HG03460 (cell line): Measurements from ENCODE around the gene KIF6.

Source experiments
- ATAC-seq: cut with Tn5 transposase; IDR thresholded peaks from one replicate; pipeline ENCODE4 v1.9.1; 2021; ENCODE audit not compliant: unreplicated experiment

The KIF6 gene, protein sequence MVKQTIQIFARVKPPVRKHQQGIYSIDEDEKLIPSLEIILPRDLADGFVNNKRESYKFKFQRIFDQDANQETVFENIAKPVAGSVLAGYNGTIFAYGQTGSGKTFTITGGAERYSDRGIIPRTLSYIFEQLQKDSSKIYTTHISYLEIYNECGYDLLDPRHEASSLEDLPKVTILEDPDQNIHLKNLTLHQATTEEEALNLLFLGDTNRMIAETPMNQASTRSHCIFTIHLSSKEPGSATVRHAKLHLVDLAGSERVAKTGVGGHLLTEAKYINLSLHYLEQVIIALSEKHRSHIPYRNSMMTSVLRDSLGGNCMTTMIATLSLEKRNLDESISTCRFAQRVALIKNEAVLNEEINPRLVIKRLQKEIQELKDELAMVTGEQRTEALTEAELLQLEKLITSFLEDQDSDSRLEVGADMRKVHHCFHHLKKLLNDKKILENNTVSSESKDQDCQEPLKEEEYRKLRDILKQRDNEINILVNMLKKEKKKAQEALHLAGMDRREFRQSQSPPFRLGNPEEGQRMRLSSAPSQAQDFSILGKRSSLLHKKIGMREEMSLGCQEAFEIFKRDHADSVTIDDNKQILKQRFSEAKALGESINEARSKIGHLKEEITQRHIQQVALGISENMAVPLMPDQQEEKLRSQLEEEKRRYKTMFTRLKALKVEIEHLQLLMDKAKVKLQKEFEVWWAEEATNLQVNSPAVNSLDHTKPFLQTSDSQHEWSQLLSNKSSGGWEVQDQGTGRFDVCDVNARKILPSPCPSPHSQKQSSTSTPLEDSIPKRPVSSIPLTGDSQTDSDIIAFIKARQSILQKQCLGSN

DNA sequence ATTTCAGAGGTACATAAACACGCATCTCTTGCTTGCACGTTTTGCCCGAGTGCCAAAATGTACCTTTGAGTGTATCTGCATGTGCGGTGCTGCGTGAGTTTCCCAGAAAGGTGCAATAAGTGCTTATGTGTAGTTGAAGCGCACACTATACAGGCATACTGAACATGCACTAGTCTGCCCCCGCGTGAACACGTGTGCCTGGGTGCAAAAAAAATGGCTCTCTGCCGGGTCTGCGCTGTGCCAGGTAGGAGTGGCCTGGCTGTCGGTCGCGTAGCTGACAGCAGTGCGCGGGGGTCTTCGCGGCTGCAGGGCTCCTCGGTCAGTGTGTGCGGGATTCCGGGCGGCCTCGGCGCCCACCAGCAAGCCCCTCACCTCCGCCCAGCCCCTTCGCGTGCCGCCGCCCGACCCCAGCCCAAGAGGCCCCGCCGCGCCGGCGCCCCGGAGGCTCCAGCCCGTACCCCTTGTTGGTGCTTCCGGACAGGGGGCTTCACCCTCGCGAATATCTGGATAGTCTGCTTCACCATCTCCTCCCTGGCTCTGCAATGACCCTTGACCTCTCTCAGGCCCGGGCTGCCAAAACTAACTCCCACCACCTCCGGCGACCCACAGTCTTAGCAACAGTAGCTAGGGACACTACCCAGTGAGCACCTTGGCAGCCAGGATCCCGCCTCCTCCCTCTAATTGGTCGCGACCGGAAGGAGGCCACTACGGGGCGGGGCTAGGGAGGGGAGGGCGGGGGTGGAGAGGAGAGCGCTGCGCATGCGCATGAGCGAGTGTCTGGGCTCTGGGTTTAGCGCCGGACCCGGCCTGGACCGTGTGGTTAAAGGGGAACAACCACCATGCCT, at the start of gene KIF6:
Gene KIF6 (minus strand): TSS at position 622 of the 845 bp plus-strand sequence. CDS start 98 bp downstream, at position 524.
- peak; percentile 100 for ATAC-seq

DNA sequence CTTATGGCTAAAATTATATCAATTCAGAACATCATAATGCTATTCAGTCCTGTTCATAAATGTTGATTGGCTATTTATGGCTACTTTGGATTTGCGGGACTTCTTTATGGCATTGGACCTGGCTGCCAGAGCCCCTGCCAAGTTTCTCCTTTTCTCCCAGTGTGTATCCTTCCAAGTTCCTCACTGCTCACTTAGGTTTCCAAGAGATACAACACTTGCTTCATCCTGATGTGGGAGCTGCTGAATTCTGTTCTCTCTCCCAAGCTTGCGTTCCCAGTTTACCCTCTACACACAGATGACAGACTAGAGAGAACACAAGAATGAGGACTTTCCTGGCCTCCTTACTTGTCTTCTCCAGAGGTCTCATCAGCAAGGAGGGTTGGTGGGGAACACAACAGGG, 48.6 kb upstream of the KIF6 start:
- no peak for ATAC-seq

DNA sequence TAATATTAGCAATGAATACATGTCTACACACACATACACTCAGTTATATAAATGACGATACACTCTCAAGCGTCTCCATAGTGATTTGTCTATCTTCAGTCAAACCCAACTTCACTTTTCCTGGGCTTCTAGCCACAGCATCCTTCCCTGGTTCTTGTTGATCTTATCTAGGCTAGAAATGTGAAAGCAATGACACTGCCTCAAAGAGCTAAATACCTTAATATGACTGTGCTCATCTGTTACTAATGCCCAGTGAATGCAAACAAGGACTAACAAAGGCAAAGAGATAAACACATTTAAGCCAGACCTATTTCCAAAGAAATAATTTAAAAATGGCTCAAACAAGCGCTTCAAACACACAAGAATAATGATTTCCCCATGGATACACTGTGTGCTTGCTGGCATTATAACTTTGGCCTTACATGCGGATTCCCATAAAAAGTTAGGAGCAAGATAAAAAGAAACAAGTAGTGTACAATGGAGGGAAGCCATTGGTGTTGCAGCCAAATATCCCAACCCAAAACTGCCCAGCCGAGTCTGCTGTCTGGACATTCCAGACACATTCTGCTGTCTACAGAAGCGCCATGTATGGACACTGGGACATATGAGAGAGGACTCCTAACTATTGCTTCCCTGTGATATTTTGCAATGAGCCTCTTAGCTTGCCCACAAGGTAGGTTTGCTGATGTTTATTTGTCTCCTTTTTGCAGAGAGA, 47.5 kb upstream of the KIF6 start:
- ATAC-seq, result no peak

DNA sequence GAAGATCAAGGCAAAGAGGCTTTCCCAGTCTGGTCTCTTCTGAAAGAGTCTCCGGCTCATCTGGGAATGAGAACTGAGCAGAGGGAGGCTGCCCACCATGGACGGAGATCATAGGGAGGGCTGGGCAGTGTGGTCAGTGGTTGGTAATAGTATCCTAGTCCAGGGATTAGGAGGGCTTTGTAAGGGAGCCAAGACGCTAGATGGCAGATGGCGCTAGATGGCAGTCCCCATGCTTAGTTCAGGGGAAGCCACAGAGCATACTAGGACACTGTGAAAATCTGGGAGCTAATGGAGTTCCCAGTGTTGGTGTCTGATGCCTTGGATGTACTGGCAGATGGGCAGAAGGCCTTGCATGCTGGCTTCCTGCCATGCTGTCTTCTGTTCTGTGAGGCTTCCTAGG, 45.2 kb upstream of the KIF6 start:
- ATAC-seq, result no peak

DNA sequence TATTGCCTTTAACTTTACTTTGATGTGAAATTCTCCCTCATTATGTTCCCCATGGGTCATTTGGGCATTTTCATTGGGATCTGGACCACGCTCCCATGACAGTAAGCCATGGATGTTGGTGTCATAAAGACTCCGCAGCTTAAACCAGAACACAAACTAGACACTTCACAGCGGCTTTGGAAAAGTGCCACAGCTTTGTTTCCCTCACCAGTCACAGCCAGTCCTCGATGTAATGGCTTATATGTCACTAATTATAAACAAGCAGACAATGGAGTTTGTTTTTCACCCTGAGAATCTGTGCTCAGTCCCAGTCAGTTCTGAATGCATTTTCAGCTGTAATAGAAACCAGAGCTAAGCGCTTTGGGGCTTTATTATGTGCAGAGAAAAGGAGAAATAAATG, 43.8 kb upstream of the KIF6 start:
- no peak for ATAC-seq

DNA sequence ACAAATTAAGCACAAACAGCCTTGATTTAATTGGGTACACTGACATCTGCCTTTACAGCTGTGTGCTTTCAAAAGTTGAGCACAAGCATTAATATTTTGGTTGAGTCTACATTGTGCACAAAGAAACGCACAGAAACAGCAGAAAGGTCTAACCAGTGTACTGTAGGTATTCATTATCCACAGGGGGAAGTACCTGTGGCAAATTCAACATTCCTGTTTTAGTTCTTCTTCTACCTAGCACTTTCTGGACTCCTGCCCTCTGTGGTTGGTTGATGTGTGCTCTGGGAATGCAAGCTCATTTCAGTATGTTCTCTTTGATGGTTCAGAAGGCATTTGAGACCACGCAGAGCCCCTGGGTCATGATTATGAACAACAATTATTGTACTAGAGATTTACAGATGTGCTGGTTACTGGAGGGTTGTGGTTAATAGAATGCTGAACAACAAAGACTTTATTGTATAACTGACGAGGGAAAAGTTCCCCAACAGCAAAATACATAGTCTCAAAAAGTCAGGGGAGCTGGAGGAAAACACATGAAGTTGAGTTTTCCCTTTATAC, 40.4 kb upstream of the KIF6 start:
- ATAC-seq, result no peak

DNA sequence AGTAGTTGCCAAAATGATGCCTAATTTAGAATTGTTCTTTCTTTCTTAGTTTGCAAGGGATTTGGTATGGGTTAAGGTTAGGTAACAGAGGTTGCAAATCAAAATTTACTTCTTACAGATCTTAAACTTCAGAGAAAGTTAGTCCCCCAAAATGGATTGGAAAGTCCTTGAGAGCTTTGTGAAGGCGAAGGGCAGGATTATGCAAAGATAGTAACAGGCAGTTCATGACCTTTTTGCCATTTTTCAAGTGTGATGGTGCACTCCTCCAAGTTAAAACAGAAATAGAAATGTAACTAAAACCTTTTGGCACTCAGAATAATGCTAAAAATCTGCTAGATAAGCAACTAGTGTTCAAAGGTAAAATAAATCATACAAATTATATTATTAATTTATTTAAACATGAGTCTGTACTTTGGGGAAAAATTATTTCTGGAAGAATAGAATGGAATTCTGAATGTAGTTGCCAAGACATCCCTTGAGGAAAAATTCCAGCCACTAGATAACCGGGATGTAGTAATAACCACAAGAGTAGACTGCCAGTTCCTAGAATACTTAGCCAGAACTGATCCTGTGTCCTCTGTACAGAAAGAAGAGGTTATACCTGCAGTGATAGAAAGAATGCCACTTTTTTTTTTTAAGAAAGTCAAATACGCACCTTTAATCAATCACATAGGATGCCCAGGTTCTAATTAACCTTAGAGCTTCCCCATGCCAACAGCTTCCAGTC, 35.2 kb upstream of the KIF6 start:
- no peak for ATAC-seq

DNA sequence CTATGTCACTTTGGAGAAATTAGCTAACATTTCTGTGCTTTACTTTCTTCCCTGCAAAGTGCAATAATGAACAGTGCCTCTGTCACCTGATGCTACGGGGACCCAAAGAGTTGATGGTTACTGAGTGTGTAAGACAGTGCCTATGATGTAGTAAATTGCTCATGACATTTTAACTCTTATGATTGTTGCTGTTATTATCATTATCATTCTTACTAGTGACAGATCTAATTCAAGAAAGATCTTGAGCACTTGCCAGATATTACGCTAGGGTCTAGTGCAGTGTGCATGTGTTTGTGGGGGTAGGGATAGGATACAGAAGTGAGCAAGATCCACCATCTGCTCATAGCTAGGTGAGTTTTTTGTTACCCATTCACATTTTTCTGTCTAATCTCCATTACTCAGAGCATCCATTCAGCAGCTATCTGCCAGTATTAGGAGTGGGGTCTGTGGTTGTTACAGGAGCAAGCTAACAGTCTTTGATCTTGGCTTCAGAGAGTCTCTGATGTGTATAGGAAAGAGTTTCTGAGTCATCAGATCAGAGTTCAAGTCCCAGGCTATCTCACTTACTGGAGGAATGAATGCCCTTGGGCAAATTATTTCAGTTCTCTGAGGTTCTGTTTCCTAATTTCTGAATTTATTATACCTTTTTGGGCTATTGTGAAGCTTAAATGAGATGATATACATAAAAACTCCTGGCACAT, 33.8 kb upstream of the KIF6 start:
- no peak for ATAC-seq

DNA sequence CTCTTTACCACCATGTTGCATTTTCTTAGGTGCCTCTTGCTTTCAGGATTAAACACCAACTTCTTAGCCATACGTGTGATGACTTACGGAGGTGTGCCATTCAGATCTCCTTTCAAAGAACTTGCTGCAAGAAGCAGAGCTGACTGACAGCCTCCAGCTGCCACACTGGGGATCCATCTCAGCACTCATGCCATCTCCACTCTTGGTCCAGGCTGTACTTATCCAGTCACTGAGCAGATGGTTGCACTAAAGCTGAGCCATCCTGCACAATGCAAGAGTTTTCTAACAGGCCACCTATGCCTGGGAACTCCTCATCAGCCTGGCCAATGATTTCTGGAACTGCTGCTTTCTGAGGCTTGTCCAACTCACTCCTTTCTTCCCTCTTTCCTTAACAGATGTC, 31.4 kb upstream of the KIF6 start:
- ATAC-seq, result no peak

DNA sequence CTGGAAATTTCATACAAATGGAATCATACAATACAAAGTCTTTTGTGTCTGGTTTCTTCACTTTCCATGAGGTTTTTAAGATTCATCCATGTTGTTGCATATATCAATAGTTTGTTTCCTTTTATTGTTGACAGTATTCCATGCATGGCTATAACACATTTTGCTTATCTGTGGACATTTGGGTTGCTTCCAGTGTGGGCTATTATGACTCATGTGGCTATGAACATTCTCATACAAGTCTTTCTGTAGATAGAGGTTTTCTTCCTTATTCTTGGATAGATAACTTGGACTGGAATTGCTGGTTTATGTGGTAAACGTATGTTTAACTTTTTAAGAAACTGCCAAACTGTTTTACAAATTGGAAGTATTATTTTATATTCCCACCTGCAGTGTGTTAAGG, 30.0 kb upstream of the KIF6 start:
- no peak for ATAC-seq

DNA sequence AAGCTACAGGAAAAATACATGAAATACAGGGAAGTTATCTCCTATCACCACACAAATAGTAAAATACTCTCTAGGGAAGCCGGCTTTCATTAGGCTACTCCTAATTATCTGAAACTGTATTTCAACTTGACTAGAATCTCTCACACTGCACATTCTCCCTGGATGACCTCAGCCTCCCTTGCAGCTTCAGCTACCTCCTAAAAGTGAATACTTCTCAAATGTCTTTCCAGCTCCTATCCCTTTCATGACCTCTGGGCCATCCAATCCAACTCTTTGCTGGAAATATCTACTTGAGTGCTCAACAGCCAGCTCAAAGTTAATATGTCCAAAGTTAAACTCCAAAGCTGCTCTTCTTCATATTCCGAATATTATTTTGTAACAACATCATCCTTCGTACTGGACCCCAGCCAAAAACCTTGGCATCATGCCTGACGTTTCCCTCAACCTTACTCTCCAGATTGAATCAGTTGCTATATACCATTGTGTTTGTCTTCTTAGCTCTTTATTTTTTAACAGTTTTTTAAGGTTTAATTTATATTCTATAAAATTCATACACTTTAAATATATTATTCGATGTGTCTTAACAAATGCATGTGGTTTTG, 29.4 kb upstream of the KIF6 start:
- no peak for ATAC-seq

DNA sequence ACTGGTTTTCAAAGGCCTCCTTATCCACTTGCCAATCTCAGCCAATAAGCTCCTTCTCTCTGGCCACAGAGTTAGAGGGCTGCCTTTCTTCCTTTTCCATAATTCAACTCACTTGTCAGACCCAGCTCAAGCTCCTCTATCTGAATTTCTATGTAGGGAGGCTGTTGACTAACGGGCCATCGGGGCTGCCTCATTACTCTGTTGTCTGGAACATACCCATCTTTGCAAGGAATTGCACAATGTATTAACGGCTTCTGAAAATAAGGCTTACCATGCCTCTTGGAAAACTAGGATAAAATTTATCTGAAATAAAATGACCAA, 28.5 kb upstream of the KIF6 start:
- ATAC-seq, result no peak

DNA sequence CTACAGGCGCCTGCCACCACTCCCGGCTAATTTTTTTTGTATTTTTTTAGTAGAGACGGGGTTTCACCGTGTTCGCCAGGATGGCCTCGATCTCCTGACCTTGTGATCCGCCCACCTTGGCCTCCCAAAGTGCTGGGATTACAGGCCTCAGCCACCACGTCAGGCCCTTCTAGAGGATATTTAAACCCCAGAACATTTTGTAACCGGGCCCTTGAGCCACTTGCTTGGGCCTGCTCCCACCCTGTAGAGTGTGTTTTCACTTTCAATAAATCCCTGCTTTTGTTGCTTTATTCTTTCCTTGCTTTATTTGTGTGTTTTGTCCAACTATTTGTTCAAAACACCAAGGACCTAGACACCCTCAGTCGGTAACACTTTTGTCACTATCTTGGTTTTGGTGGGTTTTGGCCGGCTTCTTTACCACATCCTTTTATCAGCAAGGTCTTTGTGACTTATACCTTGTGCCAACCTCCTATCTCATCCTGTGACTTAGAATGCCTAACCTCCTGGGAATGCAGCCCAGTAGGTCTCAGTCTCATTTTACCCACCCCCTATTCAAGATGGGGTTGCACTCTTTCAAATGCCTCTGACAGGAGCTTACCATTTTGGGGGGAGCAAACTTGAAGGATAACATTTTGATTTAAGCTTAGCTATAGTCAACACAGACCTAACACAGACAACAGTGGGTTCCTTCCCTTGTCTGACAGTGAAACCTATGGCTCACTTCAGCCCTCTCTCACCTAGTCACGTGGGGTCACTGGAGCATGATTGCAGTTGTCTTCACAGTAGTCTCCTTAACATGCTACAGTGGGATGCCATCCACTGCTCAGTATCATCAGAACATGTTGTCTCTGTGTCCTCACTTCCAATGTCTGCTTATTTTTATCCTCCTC, 27.9 kb upstream of the KIF6 start:
- no peak for ATAC-seq

DNA sequence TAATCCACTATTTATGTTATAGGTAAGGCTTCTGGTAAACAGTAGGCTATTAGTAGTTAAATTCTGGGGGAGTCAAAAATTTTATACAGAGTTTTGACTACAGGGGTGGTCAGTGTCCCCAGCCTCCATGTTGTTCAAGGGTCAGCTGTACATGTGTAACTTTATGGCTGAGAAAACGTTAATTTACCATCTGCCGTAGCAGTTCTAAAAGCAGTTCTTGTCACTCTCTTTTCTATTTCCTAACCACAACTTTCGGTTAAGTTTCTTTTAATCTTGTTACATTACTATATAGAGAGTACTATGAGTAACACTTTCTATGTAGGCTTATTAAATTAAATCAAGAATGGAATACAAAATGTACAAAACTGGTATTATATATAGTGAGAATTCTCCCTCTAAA, 21.6 kb upstream of the KIF6 start:
- ATAC-seq, result no peak

DNA sequence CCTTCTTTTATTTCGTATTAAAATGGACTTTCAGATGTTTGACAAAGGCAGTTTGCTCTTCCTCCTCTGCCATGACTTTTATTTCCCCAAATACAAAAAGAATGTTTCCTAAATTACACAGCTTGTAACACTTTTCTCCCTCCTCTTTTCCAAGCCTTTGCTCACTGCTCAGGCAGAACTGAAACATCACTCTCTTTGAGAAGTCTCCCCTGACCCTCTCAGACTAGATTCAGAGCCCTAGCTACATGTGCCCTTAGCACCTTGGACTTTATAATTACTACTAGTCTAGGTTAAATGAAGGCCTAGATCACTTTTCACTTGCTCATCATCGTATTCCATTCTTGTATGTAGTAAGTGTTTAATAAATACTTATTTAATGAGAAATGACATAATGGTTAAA, 8.5 kb upstream of the KIF6 start:
- ATAC-seq, result no peak

DNA sequence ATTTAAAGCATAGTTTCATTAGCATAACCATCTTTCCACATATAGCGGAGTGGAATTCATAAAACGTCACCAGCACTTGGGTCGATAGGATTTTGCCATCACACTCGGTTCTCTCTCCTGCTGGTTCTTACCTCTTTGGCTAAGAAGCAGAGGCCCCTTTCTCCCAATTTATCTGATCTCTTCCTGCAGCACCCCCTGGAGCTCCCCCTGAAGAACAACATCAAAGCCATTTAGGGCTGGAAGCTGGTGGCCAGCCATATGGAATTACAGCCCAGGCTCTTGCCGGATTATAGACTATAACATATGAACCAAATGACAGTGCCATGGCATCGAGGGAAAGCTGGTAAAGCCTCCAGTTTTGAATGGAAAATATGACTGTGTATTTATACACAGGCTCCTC, 6.4 kb upstream of the KIF6 start:
- ATAC-seq, result no peak

DNA sequence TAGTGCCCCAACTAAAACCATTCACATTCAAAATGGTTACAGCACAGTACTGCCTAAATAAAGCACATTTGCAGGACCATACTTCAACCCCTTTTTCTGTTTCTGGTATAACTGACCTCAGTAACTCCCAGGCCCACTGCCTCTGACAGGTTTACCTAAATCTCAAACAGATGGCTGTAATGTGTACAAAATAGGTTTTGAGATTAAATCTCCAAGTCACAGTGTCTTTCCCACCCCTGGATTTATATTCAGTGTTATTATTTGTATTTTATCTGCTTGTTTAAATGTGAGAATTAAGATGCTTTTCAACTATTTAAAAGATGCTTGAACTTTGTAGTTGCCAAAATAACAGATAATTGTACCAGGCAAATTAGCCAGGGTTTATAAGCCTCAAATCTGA, 4.7 kb upstream of the KIF6 start:
- ATAC-seq, result no peak

DNA sequence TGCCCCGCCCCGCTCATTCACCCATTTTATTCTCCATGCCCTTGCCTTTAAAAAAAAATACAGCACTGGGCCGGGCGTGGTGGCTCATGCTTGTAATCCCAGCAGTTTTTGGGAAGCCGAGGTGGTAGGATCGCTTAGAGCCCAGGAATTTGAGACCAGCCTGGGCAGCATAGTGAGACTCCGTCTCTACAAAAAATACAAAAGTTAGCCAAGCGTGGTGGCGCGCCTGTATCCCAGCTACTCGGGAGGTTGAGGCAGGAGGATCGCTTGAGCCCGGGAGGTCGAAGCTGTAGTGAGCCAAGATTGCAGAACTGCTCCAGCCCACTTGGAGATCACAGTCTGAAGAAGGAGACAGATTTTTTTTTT, 407 bp upstream of the KIF6 start:
- ATAC-seq, result no peak
